Embryonic facial prominence (tissue), 1 donor: ENCODE measurements around the gene HOXB13.

Experiments
- DNase-seq: peaks from one replicate; pipeline ENCODE4 v3.0.0-alpha.2; 2016; ENCODE audit errors: extremely low spot score

HOXB13 gene

GRCh38 chr17:48728232-48729231 lies at the start of gene HOXB13:
Gene HOXB13, minus strand, starts transcription at chr17:48728750. Its CDS starts 157 bp downstream, at chr17:48728593.
- DNase-seq, result no peak

- DNase-seq, result no peak
These were observed 48.1 kb upstream of the HOXB13 start for GRCh38 chr17:48776602-48777001.

- no peak for DNase-seq
These were observed 44.7 kb upstream of the HOXB13 start for GRCh38 chr17:48773245-48773644.

GRCh38 chr17:48770954-48771353 lies 42.4 kb upstream of the HOXB13 start:
- no peak for DNase-seq

- no peak for DNase-seq
These were observed 40.6 kb upstream of the HOXB13 start for GRCh38 chr17:48769009-48769675.

GRCh38 chr17:48767263-48767774 lies 38.8 kb upstream of the HOXB13 start:
- DNase-seq, result no peak

GRCh38 chr17:48761114-48761513 lies 32.6 kb upstream of the HOXB13 start:
- DNase-seq, result no peak

GRCh38 chr17:48760411-48760810 lies 31.9 kb upstream of the HOXB13 start:
- no peak for DNase-seq

- no peak for DNase-seq
These were observed 30.7 kb upstream of the HOXB13 start for GRCh38 chr17:48759288-48759687.

- DNase-seq, result no peak
These were observed 29.0 kb upstream of the HOXB13 start for GRCh38 chr17:48757524-48757961.

GRCh38 chr17:48756830-48757251 lies 28.3 kb upstream of the HOXB13 start:
- no peak for DNase-seq

GRCh38 chr17:48755356-48755755 lies 26.8 kb upstream of the HOXB13 start:
- no peak for DNase-seq

GRCh38 chr17:48754500-48755261 lies 26.1 kb upstream of the HOXB13 start:
- DNase-seq, result no peak

- DNase-seq, result no peak
These were observed 25.4 kb upstream of the HOXB13 start for GRCh38 chr17:48753794-48754499.

GRCh38 chr17:48752399-48753288 lies 24.1 kb upstream of the HOXB13 start:
- no peak for DNase-seq

GRCh38 chr17:48751733-48752398 lies 23.3 kb upstream of the HOXB13 start:
- no peak for DNase-seq

- no peak for DNase-seq
These were observed 22.6 kb upstream of the HOXB13 start for GRCh38 chr17:48751172-48751571.

GRCh38 chr17:48749621-48750553 lies 21.3 kb upstream of the HOXB13 start:
- no peak for DNase-seq
